Activated T-cell treated with anti-CD3 and anti-CD28 coated beads for 24 hours (primary cell): ENCODE measurements around the gene MRPS5.
A peak's percentile ranks its signal among the peaks of the same experiment; 100 is the strongest.

Experiments
- DNase-seq: peaks from one replicate; pipeline ENCODE4 v3.0.0-alpha.2; 2020; ENCODE audit warnings: low read depth

MRPS5 gene

GRCh38 chr2:95087379-95087778 lies 34.2 kb downstream of the MRPS5 start:
- DNase-seq = no peak

DNA sequence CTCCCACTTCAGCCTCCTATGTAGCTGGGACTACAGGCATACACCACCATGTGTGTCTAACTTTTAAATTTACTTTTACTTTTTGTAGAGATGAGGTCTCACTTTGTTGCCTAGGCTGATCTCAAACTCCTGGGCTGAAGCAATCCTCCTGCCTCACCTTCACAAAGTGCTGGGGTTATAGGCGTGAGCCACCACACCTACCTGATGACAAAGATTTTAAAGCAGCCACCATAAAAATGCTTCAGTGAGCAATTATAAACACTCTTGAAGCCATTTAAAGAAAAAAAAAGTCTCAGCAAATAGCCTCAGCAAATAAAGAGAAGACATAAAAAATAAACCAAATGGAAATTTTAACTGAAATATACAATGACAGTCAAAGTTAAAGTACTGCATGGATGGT lies 35.6 kb downstream of the MRPS5 start:
- no peak for DNase-seq

DNA sequence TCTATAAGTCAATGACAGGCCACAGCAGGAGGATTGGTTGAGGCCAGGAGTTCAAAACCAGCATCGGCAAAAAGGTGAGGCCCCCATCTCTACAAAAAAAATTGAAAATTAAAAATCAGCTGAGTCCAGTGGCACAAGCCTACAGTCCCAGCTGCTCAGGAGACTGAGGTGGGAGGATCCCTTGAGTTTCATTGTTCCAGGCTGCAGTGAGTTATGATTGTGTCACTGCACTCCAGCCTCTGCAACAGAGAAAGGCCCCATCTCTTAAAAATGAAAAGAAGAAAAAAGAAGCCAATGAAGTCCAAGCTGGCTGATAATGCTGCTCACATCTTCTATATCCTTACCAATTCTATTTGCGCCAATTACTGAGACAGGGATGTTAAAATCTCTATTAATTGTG lies 39.1 kb downstream of the MRPS5 start:
- no peak for DNase-seq

DNA sequence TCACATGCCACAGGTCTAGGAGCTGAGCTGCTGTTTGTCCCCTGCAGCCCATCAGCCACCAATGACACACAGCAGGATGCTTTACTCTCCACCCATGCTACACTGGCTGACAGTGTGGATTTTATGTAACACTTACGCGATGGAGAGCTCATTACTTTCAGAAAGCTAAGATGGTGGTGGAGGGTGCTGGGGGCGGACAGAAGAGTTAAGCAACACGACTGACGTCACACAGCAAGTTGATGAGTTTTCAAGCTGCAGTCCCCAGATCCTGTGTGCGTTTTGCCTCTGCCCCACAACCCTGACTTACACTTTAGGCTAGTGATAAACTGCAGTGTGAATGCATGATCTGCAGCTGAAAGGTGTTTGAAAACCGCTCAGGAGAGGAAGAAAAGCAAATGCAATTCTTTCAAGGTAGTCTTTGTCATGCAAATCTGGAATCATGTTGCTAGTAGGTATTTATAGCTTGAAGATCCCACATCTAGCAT lies 42.4 kb downstream of the MRPS5 start:
- DNase-seq = no peak

DNA sequence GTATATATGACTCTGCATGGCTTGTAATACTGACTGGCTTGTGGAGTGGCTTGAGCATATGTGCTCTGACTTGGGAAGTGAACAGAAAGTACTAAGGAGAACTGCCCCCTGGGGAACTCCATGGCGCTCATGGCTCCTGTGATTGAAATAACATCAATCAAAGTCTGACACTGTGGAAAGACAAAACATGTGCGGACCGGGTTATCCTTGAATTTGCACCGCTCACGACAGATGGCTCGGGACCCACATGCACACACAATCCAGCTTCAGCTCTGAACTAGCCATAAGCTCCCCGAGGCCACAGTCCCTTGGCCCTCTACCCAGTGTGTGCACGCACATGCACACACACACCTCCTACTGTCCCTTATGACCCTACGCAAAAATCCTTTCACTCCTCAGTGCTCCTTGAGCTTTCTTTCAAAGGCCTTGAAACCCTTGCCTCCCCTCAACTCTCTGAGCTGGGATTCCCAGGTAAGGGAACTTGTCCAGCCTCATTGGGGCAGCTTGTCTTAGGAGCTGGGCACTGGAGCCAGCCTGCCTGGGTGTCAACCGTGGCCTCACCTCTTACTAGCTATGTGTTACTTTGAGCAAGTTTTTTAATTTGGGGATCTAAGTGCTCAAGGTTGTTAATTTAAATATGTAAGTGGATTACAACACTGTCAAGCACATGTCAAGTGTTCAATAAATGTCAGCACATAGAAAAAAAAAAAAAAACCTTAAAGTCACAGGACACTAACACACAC lies 43.6 kb downstream of the MRPS5 start:
- DNase-seq = no peak

DNA sequence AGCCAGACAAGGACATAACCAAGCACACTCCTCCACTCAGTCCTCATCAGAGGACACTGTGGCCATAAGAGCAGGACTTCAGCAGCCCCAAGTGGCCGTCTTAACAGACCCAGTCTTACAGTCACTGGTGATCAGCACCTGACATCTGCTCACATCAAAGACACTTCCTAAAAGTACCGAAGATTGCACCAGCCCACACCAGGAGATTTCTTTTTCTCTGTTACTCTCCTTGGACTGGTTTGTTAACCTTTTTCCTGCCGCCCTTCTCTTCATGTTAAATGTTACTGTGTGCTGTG lies 44.1 kb downstream of the MRPS5 start:
- DNase-seq = no peak

DNA sequence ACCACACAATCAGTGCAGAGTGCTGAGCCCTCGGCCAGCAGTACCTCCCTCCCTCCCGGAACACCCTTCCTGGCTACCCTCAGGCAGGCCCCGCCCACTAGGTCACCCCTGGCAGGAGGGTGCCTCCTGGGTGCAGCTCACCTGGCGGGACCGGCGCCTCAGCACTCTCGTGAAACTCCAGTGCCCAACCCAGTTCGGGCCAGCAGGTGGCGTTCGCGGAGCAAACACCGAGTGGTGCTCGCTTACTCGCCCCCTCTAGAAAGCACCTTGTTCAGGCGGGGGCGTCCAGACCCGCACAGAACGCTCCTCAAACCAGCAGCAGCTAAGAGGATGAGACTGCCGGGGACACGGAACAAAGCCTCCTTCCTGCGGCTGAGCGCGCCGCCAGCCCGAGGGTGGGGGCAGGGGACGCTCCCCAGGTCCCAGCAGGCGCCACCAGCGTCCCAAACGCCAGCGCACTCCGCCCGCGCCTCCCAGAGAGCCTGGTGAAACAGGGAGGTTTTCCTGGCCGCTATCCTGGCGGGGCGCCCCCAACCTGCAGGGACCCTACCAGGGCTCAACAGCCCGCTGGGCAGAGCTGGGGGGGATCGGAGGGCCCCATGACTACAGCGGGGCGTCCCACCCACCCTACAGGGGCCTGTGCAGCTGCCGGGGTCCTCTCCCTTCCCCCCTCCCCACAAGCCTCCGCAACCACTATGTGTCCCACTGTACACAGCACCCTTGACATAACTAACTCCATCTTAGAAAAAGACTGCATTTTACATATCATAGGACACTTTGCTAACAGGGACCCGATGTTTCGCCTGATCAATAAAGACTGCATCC lies 44.7 kb downstream of the MRPS5 start:
- peak; percentile 79 for DNase-seq

DNA sequence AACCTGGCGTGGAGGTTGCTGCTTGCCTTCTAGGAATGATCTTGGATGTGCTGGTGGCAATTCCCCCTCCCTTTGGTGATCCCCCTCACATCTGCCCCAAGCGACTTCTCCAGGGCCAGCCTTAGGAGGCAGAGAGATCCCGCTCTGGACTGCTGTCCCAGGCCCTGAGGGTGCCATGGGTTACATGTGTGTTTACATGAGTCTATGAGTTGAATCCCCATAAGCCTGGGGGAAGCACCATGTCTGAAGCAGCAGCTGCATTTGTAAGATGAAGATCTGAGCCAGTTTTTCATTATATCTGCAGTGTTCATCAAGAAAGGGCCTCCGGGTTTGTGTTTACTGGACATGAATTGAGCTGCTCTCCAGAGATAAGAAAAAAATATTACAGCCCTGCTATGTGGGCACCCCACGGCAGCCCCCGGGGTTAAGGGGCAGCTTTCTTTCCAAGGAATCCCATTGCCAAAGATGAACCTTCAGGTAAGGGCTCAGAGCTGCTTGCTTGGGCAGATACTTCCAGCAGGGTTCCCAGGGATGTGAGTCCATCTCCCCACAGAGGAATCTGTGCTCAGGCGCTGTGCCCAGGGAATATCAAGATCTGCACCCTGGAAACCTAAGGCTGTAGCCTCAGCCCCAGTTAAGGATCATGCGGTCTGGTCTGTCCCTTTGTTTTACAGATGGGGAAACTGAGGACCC lies 46.0 kb downstream of the MRPS5 start:
- no peak for DNase-seq

DNA sequence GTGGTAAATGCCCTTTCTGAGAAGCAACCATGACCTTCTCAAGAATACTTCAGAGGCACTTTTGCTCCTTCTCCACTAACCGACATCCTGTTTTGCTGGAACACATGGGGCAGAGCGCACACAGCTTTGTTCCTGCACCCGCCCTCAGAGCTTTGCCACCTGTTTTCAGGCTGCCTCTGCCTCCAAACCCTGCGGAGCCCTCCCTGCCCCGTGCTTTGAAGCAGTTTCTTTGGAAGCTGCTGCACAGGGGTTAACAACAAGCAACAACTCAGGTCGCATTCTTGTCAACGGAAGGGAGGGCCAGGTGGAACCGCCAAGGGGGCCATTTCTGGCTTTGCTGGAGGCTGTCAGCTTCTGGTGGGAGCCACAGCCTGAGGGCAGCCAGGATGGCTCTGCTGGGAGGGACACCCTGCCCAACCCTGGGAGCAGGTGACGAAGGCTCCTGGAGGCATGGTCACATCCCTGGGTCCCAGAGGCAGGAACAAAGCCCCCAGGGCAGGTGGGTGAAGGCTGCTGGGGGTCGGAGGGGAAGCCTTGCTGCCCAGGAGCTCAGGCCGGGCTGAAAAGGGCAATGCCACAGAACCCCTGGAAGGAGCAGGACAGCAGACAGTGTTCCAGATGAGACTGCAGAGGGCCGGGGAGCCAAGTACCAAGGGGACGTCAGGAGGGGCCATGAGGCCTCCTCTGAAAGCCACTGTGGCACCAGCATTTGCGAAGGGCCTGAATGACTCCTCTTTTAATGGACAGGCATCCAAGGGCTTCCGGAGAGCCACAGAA lies 46.8 kb downstream of the MRPS5 start:
- DNase-seq = peak; percentile 52

- no peak for DNase-seq
These were observed 47.5 kb downstream of the MRPS5 start for GRCh38 chr2:95073856-95074662.

- no peak for DNase-seq
These were observed 49.2 kb downstream of the MRPS5 start for GRCh38 chr2:95072424-95072823.

- no peak for DNase-seq
These were observed 49.8 kb downstream of the MRPS5 start for GRCh38 chr2:95071856-95072255.

DNA sequence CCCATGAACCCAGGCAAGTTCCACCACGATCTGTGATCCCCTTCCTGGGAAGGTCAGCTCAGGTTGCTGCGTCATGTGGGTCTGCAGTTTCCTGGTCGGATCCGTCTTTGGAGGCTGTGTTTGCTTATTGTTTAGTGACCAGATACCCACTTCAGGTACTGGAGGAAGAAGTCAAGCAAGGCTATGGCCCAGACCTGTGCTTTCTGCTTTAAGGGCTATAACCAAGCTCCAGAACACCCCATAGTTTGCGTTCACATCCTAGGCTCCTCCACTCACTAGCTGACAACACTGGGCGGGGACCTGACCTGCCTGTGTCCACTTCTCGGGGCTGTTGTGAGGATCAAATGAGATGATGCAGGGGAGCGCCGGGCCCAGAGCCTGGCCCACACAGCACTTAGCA lies 52.1 kb downstream of the MRPS5 start:
- DNase-seq = no peak

GRCh38 chr2:95068256-95068655 lies 53.4 kb downstream of the MRPS5 start:
- DNase-seq = no peak

DNA sequence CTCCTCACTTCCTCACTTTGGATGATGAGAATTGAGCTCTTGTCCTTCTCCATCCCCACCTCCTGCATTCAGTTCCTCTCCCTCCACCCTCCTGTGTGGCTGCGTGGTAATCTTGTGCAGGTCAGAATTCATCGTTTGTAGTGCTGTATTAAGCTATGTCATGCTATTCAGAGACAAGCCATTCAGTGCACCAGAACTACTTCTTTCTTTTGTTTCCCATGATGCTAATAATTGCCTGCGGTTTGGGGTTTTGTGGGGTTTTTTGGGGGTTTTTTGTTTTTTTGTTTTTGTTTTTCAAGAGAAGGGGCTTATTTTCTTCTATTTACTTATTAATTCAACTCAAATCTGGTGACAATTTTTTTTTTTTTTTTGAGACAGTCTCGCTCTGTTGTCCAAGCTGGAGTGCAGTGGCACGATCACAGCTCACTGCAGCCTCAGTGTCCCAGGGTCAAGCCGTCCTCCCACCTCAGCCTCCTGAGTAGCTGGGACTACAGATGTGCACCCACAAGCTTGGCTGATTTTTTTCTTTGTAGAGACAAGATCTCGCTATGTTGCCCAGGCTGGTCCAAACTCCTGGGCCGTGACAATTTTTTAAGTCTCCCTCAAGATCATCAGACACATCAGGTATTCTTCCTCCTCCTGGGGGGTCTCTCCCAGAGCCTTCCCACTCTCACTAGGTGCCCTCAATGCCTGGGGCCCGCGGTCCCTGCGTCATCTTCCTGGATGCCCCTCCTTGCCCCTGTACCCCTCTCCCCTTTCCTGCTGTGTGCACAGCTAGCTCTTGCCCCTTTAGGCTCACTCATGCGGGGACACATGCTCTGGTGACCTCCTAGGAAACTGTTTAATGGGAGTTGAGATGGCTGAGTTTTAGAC lies 58.3 kb downstream of the MRPS5 start:
- no peak for DNase-seq

DNA sequence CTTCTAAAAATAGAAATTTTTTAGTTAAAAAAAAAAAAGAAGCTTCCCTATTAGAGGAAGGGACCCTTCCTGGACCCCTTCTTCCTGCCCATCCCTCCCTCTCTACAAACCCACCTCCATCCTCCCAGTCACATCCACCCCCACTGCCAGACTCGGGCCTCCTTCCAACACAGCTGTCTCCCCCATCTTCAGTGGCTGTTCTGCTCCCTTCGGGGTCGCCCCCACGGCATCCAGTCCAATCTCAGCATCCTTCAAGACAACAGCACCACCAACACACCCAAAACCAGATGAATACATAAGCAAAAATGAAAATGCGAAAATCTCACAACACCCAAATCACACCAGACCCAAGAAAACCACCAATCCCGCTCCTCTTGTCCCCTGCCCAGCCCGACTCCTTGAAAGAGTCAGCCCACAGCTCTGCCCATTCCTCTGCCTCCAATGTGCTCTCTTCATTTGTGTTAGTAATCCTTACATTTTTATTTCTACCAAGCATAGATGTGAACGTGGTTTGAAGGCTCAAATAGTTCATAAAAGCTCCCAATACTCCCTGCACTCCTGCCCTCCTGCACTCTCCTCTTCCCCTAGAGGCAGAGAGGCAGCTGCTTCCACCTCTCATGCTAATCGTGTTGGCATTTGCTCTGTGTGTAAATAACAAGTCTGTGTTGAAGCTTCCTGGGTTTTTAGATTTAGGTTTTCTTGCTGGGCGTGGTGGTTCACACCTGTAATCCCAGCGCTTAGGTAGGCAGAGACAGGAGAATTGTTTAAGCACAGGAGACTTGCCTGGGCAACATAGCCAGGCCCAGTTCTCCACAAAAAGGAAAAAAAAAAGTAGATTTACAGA lies 59.1 kb downstream of the MRPS5 start:
- no peak for DNase-seq

DNA sequence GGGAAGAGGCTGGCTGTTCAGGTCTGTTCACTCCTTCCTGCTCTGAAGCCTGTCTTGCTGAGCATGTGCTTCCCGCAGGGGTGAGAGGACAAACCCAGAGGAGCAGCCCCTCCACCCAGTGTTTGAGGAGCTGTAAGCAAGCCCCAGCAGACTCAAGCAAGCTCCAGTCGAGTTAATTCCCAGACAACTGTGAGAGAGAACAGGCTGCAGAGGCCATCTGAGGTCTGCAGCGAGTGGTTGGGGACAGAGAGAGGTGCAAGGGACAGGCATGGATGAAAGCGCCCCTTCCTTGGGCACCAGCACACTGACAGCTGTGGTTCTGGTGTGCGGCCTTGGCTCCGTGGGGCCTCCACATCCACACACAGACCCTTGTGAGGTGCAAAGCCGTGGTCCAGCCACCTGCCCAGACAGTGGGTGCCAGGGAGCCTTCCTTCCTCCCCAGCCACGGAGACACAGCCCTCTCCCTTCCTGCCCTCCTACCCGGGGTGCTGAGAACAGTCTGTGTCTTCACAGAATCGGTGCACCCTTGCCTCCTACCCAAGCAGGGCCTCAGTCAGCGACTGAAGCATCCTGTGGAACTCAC lies 59.9 kb downstream of the MRPS5 start:
- no peak for DNase-seq

- no peak for DNase-seq
These were observed 60.5 kb downstream of the MRPS5 start for GRCh38 chr2:95061119-95061512.
